B cell (primary cell): ENCODE data around the gene STK4.

Source experiments
- EZH2 ChIP-seq: IDR thresholded peaks from 2 replicates; pipeline ENCODE4 v1.6.1; 2012; ENCODE audit warnings: borderline replicate concordance, low read depth, mild to moderate bottlenecking, moderate library complexity, low read length; ENCODE audit not compliant: insufficient read depth, poor library complexity, severe bottlenecking
- TF ChIP-seq, protein P1 (sequence below): fragments of 200-600 bp; IDR thresholded peaks from one replicate; pipeline ENCODE4 v1.8.0; 2022; ENCODE audit warnings: antibody characterized with exemption, mild to moderate bottlenecking

DNA sequence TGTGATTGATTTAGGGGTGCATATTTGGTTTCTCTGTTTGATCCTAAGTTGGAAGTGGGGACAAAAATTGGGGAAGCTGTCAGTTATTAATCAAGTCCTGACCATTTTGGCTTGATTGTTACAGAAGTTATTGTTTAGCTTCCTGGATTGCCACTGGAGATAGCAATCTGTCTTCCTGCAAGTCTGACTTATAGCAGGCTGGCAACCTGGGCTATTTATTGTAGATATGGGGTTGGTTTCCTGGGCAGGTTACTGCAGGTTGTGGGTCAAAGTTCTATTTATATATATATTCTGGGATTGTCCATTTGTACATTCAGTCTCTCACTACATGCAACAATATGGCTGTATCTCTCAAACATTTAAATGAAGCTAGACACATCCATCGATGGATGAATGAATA, 116.8 kb downstream of the STK4 start:
- TF ChIP-seq, protein P1, sequence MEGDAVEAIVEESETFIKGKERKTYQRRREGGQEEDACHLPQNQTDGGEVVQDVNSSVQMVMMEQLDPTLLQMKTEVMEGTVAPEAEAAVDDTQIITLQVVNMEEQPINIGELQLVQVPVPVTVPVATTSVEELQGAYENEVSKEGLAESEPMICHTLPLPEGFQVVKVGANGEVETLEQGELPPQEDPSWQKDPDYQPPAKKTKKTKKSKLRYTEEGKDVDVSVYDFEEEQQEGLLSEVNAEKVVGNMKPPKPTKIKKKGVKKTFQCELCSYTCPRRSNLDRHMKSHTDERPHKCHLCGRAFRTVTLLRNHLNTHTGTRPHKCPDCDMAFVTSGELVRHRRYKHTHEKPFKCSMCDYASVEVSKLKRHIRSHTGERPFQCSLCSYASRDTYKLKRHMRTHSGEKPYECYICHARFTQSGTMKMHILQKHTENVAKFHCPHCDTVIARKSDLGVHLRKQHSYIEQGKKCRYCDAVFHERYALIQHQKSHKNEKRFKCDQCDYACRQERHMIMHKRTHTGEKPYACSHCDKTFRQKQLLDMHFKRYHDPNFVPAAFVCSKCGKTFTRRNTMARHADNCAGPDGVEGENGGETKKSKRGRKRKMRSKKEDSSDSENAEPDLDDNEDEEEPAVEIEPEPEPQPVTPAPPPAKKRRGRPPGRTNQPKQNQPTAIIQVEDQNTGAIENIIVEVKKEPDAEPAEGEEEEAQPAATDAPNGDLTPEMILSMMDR: no peak
- no peak for TF ChIP-seq EZH2
